ENCODE results near the gene ARHGAP31. TPM values are rescaled to one million over a fixed set of nuclear protein-coding genes. Genes with fewer than 3 reads are reported as not detected.
A peak's percentile ranks its signal among the peaks of the same experiment; 100 is the strongest.
"Not testable (repeated sequence)": the region's sequence is repeated elsewhere in the genome, so short reads cannot be mapped to it uniquely, and the experiment has no call there.

Gene ARHGAP31
- total RNA-seq, 2 donors from 2014 or later = 5.7 to 7.9 TPM

DNA sequence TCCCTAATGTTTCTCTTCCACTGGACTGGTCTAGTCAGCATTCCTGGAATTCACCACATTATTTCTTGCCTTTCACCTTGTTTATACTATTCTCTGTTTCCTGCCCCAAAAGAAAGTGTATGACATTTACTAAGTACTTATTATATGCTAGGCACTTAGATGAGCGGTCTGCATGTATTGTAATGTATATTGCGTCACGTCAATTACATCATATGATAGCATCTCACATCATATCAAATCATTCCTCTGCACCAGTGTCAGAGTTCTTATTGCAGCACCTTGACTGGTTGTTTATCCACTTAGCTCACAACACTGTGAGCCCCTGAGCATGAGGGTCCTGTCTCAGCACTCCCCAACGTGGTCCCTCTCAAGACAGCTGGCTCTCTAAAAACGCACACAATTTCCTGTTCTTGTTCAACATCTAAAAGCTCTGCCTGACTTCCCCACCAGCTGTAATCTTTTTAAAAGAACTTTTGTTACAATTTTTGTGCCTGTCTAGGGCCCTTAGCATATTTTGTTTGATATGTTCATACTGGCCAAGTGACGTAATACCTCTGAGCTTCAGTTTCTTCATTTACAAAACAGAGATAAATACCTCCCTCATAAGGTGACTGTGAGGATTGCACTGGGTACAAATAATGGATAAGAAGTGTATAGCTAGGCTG, 58.8 kb downstream of the ARHGAP31 start:
- Histone ChIP-seq H3K36me3 (replicated peaks in 1 of 2; ENCODE audit: insufficient read depth in 1 of 2, low read depth in 2 of 2) (no peaks in the 10 kb centered on the region), H3K27me3 (no peaks in the 10 kb centered on the region), H3K27ac (no peak overlapping the region), H3K4me3 (no peak overlapping the region), H3K9me3 (no peaks in the 10 kb centered on the region), H3K4me1 (no peaks in the 10 kb centered on the region)
- peak; percentile 71 for ATAC-seq
- DNase-seq = peak in 1 of 4 donors; percentile 12
- TF ChIP-seq POLR2A (IDR thresholded peaks at IDR 0.05) = no peak
- TF ChIP-seq CTCF (IDR thresholded peaks at IDR 0.05) = peak in 4 of 7 experiments; percentile 36 to 47 (median 38)
- WGBS, 2 donors = 57 to 68% methylated on average over 6 of the region's 6 CpGs
- intact Hi-C loops (cut with DNase I) = no loop called here

- intact Hi-C loops (cut with DNase I); H3K4me1 ChIP-seq: not testable (repeated sequence)
Measured at GRCh38 chr3:119355608-119356007, 61.4 kb downstream of the ARHGAP31 start.

DNA sequence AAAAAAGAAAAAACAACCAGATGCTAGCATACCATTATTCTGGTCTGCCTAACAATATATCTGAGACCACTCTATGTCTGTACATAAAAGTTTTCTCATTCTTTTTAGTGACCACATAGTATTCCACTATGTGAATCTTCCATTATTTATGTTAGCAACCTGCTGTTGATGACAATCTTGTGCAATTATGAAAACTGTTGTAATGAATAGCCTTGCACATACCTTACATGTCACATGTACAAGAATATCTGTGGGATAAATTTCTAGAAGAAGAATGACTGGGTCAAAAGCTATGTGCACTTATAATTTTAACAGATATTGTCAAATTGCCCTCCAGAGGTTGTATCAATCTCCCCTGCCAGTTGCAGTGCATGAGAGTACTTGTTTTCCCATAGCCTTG, 62.5 kb downstream of the ARHGAP31 start:
- Histone ChIP-seq H3K4me1 (no peaks in the 10 kb centered on the region), H3K36me3 (replicated peaks in 1 of 2; ENCODE audit: insufficient read depth in 1 of 2, low read depth in 2 of 2) (no peaks in the 10 kb centered on the region), H3K4me3 (no peak overlapping the region), H3K27ac (no peak overlapping the region), H3K27me3 (no peaks in the 10 kb centered on the region), H3K9me3 (no peaks in the 10 kb centered on the region)
- DNase-seq = no peak
- intact Hi-C loops (cut with DNase I) = no loop called here
- TF ChIP-seq CTCF (IDR thresholded peaks at IDR 0.05) = no peak
- no peak for TF ChIP-seq POLR2A (IDR thresholded peaks at IDR 0.05)
- no peak for ATAC-seq

More at GRCh38 chr3:119355608-119356007, 61.4 kb downstream of the ARHGAP31 start:
- H3K36me3 ChIP-seq (replicated peaks in 1 of 2; ENCODE audit: insufficient read depth in 1 of 2, low read depth in 2 of 2); DNase-seq; H3K9me3 ChIP-seq; ATAC-seq; H3K4me3 ChIP-seq; H3K27ac ChIP-seq; H3K27me3 ChIP-seq: not testable (repeated sequence)
- WGBS, 2 donors = 87 to 95% methylated on average over 5 of the region's 5 CpGs

DNA sequence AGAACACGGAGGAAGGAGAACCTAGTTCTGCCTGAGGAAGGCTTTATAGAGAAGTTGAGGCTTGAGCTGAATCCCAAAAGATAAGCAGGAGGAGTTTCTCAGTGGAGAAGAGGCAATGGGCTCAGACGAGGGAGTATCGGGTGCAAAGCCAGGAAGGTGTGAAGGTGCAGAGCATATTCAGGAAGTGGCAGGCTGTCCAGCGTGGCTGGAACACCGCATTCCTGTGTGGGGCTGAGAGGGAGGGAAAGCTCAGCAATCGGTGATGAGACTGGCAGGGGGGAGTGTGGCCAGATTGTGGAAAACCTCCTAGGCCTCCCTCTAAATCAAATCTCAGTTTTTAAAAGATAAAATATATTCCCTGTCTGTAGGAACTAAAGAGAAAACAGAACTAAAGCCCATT, 63.0 kb downstream of the ARHGAP31 start:
- DNase-seq = peak in 1 of 4 donors; percentile 15
- Histone ChIP-seq H3K36me3 (replicated peaks in 1 of 2; ENCODE audit: insufficient read depth in 1 of 2, low read depth in 2 of 2) (no peaks in the 10 kb centered on the region), H3K27me3 (no peaks in the 10 kb centered on the region), H3K9me3 (no peaks in the 10 kb centered on the region), H3K27ac (no peak overlapping the region), H3K4me1 (no peaks in the 10 kb centered on the region), H3K4me3 (no peak overlapping the region)
- intact Hi-C loops (cut with DNase I) = no loop called here
- TF ChIP-seq CTCF (IDR thresholded peaks at IDR 0.05) = no peak
- no peak for TF ChIP-seq POLR2A (IDR thresholded peaks at IDR 0.05)
- 37 to 46% methylated on average over 6 of the region's 6 CpGs for WGBS, 2 donors
- ATAC-seq = peak; percentile 38

DNA sequence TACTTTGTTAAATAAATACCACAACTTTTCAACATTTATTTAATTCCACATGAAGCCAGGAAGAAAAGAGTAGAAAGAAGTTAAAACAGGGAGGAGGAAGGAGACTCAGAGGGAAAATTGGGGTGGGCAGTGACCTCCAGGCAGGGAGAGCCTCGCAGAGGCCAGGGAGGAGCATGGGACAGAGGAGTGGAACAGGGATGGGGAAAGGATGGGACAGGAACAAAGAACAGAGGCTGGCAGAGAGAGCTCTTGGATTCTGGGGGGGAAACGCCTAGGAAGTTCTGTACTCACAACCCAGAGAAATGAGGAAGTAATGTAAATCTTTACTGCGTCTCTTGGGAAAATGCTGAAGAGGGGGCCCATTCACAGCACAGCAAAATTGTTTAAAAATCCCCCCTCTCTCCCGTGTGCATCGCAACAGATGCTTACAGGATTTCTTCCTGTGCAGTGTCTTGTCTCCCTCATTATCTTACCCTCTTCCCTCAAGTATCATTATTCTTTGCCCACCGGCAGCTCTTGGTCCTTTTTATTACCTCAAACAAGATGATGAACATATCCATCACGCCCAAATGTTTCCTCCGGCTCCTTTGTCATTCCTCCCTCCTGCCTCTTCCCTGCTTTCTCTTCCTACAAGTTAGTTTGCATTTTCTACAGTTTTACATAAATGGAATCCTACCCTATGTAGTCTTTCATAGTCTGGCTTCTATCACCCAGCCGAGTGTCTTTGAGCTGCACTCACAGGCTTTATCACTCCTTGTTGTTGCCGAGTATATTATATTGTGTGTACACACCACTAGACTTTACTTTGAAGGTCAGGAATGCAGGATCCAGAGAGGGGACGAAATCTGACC, 65.5 kb downstream of the ARHGAP31 start:
- no peak for DNase-seq
- intact Hi-C loops (cut with DNase I) = no loop called here
- Histone ChIP-seq H3K27ac (no peak overlapping the region), H3K4me3 (no peak overlapping the region), H3K27me3 (no peaks in the 10 kb centered on the region), H3K4me1 (no peaks in the 10 kb centered on the region), H3K36me3 (replicated peaks in 1 of 2; ENCODE audit: insufficient read depth in 1 of 2, low read depth in 2 of 2) (no peaks in the 10 kb centered on the region), H3K9me3 (no peaks in the 10 kb centered on the region)
- ATAC-seq = no peak
- TF ChIP-seq POLR2A (IDR thresholded peaks at IDR 0.05) (no peak), CTCF (IDR thresholded peaks at IDR 0.05) (no peak)
- 68 to 72% methylated on average over 11 of the region's 11 CpGs for WGBS, 2 donors
